ENCODE results near the gene CCDC27.
A peak's percentile ranks its signal among the peaks of the same experiment; 100 is the strongest.

Gene CCDC27

DNA sequence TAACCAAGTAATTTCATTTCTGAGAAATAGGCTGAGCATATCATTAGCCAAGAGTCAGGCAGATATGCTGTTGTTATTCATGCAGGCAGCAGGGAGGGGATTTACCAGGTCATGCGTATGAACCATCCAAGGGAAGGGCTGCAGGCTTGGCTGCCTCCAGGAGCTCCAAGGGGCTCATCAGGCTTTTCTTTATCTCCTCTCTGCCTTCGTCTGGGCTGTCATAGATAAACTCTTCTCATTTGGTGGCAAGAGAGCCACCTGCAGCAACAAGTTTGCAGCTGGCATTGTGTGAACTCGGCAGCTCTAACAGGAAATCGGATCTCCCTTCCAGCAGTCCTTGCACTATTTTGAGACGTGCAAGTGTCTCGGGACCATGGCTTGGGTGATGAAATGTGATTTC, 7.5 kb downstream of the CCDC27 start:
- no peak for DNase-seq (ENCODE audit: low spot score)

GRCh38 chr1:3761296-3762010, 9.2 kb downstream of the CCDC27 start:
- no peak for DNase-seq (ENCODE audit: low spot score)

DNA sequence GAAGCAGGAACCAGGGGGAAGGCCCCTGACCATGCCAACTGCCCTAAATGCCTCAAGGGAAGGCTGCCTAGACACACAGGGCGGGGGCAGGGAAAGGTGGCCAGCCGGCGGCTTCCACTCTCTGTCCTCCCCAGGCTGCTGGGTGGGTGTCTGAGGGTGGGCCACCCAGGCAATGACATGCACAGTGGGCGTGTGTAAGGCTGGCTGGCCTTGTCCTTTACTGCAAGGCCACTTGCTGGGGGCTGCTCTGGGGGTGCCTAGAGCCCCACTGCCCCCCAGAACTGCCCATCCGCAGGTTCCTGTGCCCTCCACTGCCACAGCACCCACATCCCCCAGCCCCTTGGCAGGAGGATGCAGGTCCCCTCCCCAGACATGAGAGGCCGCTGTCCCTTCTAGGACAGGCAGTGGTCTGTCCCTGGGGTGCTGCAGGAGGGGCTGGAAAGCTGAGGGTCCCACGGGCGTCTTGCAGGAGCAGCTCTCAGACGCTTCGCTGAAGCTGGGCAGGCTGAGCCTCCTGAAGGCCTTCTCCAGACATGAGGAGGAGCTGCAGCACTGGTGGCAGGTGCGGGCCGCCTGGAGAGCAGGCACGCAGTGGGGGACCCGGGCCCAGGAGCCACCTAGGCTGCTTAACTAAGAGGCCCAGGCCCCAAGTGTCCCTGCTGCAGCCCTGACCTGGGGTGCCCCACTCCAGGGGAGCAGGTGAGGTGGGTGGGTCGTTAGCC, 10.1 kb downstream of the CCDC27 start:
- DNase-seq (ENCODE audit: low spot score) = no peak

DNA sequence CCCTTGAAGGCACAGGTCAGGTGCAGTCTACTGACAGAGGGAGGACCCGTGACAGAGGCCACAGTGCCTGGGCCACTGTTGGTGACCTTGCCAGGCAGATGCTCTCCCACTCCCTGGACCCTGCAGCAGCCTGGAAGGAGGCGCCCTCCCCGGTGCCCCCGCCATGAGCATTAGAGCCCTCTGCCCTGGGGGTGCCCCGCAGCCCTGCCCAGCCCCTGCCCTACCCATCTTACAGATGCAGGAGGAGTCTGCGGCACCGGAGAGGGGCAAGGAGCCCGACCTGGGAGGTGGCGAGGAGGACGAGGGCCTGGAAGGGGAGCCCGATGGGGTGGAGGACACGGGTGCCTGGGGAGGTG, 10.6 kb downstream of the CCDC27 start:
- DNase-seq (ENCODE audit: low spot score) = no peak

GRCh38 chr1:3763351-3764125, 11.3 kb downstream of the CCDC27 start:
- no peak for DNase-seq (ENCODE audit: low spot score)

DNA sequence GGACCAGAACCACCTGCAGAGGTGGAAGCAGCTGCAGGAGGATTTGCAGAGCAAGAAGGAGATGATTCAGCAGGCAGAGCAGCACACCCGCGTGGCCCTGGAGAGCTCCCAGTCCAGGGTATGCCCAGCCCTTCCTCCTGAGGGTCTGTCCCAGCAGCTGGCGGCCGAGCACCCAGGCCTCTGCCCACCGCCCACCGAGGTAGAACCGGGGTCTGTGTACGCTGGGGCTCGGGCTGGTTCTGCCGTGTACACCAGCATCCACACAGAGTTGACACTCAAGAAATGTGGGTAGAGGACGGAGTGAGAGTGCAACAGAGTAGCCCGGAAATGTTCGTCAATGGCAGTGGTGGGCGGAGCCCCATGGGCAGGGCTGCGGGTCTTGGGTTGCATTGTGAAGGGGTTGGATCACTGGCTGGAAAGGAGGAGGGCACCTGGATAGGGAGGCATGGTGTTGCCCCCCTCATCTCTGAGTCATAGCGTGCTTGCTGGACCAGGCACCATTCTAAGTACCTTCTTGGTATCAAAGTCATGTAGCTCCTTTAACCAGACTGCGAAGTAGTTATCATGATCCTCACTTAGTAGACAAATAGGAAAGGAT, 15.2 kb downstream of the CCDC27 start:
- DNase-seq (ENCODE audit: low spot score) = no peak

GRCh38 chr1:3768811-3769390, 16.7 kb downstream of the CCDC27 start:
- DNase-seq (ENCODE audit: low spot score) = no peak

GRCh38 chr1:3770047-3770765, 18.0 kb downstream of the CCDC27 start:
- DNase-seq (ENCODE audit: low spot score) = no peak

DNA sequence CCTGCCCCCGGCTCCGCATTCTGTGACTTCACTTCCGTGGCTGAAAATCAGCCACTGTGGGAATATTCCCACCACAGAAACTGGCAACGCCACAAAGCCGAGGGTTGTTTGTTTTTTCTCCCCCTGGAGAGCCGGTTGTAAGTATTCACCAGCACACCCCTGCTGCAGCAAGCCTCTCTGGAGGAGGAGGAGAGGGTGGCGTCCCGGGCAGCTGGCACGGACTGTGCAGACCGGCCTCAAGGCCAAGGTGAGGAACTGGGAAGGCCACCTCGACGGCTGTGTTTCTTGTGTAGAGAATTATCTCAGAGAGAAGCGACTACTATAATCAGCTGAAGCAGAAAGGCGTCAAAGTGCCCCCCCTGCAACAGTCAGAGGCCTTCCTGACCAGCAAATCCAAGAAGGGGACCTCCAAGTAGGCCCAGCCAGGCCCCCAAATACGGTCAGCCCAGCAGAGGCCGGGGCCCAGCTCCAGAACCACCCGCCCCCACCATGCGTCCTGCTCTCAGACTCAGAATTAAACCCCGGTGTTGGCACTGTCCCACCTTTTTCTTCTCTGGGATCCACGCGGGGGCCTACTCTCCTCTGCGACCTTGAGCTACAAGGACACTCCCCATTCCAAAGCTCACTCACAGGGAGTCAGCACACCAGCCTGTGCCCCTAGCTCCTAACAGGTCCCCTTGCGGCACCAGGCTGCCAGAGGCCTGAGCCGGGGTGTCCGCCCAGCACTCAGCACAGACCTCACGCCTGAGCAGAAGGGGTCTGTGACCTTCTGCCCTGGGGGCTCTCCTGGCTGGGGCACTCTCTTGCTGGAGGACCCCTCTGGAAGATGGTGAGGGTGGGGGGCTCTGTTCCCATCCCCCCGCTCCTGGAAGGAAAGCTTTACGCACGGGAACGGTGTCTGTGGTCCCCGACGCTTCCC, 19.1 kb downstream of the CCDC27 start:
- DNase-seq (ENCODE audit: low spot score) = peak; percentile 60

DNA sequence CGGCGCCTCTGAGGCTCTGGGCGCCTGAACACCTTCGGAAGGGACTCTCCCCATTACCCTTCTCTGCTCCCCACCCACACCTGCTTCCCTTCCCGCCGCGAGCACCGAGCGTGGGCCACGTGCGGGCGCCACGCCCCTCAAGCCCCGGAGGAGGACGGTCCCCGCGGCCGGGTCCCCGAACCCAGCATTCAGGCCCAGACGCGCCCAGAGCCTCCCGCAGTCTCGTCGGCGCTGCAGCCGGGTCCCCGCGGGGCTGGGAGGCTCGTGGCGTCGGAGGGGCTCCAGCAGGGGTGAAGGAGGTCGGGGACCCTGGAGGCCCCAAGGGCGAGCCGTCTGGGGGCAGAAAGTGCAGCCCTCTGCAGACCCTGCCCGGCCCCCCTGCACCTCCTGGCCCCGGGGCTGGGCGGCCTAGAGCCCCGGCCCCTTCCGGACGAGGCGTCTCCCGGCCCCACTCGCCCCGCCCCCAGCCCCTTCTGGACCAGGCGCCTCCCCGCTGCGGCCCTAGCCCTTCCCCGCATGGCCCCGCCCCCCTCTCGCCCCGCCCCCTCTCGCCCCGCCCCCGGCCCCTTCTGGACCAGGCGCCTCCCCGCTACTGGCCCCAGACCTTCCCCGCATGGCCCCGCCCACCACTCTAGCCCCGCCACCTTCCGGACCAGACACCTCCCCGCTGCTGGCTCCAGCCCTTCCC, 19.9 kb downstream of the CCDC27 start:
- DNase-seq (ENCODE audit: low spot score) = peak; percentile 93

- DNase-seq (ENCODE audit: low spot score) = no peak
Measured at GRCh38 chr1:3772715-3773571, 20.7 kb downstream of the CCDC27 start, which contains the start of gene SMIM1. Gene SMIM1 (plus strand): TSS chr1:3772749. CDS start chr1:3775374, 2,625 bp downstream.

DNA sequence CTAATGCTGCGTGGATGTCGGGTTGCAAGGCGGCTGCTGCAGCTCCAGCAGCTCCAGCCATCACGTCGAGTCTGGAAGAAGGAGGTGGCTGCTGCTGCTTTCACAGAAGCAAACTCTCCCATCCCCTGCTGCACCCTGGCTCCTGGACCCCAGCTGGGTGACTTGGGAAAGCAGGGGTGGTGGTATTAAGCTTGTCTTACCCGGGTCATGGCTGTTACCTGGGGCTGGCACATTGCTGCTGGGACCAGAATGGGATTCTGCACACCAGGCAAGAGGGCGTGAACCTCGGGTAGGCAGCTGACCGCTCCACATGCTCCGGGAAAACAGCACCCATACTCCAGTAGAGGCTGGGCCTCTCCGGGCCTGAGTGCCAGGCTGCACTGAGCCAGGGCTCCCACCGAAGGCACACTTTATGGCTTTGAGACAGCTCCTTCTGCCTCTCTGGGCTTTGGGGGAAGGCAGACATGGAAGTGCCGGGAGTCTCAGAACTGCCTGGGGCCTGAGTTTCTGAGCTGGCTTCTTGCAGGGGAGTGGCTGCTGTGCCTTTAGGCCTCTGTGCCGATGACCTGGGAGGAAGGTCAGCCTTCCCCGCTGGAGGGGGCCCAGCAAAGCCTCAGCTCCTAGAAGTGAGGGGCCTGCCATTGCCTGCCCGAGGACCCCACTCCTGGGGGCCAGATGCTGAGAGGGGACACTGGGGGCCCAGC, 21.5 kb downstream of the CCDC27 start:
- DNase-seq (ENCODE audit: low spot score) = no peak

- DNase-seq (ENCODE audit: low spot score) = no peak
Measured at GRCh38 chr1:3774276-3774945, 22.2 kb downstream of the CCDC27 start.

- no peak for DNase-seq (ENCODE audit: low spot score)
Measured at GRCh38 chr1:3774946-3775489, 22.8 kb downstream of the CCDC27 start.

DNA sequence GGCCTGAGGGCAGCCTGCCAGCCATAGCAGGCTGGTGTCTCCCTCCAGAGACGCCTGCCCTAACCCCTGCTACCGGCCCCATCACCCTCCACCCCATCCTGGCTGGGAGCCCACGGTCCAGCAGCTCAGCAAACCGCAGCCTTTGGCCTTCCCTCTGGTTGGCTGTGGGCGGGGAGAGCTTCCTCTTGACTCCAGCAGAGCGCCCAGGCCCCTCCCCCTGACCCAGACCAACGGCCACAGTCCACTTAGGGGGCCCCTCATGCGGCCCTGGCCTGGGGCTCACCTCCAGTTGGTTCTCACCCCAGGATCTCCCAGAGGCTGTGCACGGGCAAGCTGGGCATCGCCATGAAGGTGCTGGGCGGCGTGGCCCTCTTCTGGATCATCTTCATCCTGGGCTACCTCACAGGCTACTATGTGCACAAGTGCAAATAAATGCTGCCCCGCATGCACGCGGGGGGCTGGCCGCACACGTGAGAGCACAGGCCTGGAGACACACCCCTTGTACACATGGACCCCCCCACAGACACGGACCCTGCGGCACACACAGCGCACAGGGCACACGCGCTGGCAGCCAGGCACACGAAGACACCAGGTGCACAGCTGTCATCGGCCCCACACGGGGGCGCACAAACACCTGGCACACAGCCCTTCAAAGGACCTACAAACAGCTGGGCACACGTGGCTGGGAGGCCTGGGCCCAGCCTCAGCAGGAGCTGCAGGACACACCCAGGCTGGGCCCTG, 23.4 kb downstream of the CCDC27 start:
- peak; percentile 80 for DNase-seq (ENCODE audit: low spot score)

- no peak for DNase-seq (ENCODE audit: low spot score)
Measured at GRCh38 chr1:3776231-3776961, 24.1 kb downstream of the CCDC27 start.

Data from HuH-7.5 (cell line).